ENCODE results near the gene DGKZ. TPM values are rescaled to one million over a fixed set of nuclear protein-coding genes. Genes with fewer than 3 reads are reported as not detected.

Gene DGKZ
- total and polyA plus RNA-seq, 2 donors (not counting 3 experiments of a cell fraction or from before 2014, with no cell fraction given), result 88.8 to 127 TPM

- DNase-seq (ENCODE audit: low read depth, low spot score), result no peak
- Histone ChIP-seq H3K79me2 (ENCODE audit: control insufficient read depth, insufficient read depth, low read length) (no peaks in the 10 kb centered on the region), H3K9me3 (replicated peaks; ENCODE audit: control insufficient read depth, insufficient read depth, low read length) (no peaks in the 10 kb centered on the region), H4K20me1 (replicated peaks; ENCODE audit: control insufficient read depth, extremely low read depth, insufficient read depth, low read length) (no peaks in the 10 kb centered on the region), H3K36me3 (ENCODE audit: control insufficient read depth in 2 of 2, extremely low read depth in 1 of 2, insufficient read depth in 2 of 2, low read length in 2 of 2) (no peaks in the 10 kb centered on the region), H3K9ac (replicated peaks; ENCODE audit: extremely low read depth, insufficient read depth, low read length) (no peak overlapping the region), H3K27ac (ENCODE audit: insufficient read depth, low read depth, low read length) (no peak overlapping the region), H3K27me3 (ENCODE audit: control insufficient read depth in 2 of 2, insufficient read depth in 2 of 2, low read length in 2 of 2) (peaks cover 23 to 39% of the 10 kb centered on the region in 2 experiments), H3K4me2 (ENCODE audit: insufficient read depth, low read length) (no peak overlapping the region), H3K9me1 (replicated peaks; ENCODE audit: control insufficient read depth, extremely low read depth, insufficient read depth, low read length) (no peaks in the 10 kb centered on the region), H2AFZ (ENCODE audit: low read depth, low read length) (no peak overlapping the region), H3K4me3 (replicated peaks in 1 of 3; ENCODE audit: insufficient read depth in 1 of 3, low read depth in 1 of 3, low read length in 3 of 3) (no peak overlapping the region), H3K4me1 (ENCODE audit: control insufficient read depth, extremely low read depth, insufficient read depth, low read length) (peaks cover 3% of the 10 kb centered on the region)
- FAIRE-seq, result no peak
- ChIA-PET POLR2A (interaction anchor here (1.1 kb wide), 1 partner anchor 8 kb away, joined by 5 read pairs; no protein-coding TSS in a partner anchor), CTCF (interaction anchor here (0.6 to 7.2 kb wide), 30 partner anchors 10 to 229 kb away, joined by 3 to 99 read pairs (median 4); partner anchors contain the start of gene ATG13)
- TF ChIP-seq EZH2 (IDR thresholded peaks at IDR 0.05; ENCODE audit: borderline replicate concordance, low read depth, low read length, severe bottlenecking) (peak; percentile 16), GATA2 (IDR thresholded peaks at IDR 0.05; ENCODE audit: insufficient read depth, insufficient read length, low read depth, low read length) (no peak), POLR2AphosphoS5 (IDR thresholded peaks at IDR 0.05; ENCODE audit: insufficient read depth, low read depth, low read length) (no peak)
- dilution Hi-C loops (cut with MboI; ENCODE audit: extremely low pct_ligation_motif_present, low sequenced_read_pairs), result no loop called here
- intact Hi-C loops (cut with micrococcal nuclease), result loop anchor here (1.0 to 2.0 kb wide), 4 partner anchors 140 to 312 kb away; partner anchors contain the start of genes ARHGAP1, ATG13, HARBI1 and ZNF408
- no TSS peak for BruUV-seq (replicated peaks)
Measured at GRCh38 chr11:46388619-46389449, 41.6 kb downstream of the DGKZ start.
